ENCODE results near the gene BLOC1S3. TPM values are rescaled to one million over a fixed set of nuclear protein-coding genes. Genes with fewer than 3 reads are reported as not detected.
"Not testable (repeated sequence)": the region's sequence is repeated elsewhere in the genome, so short reads cannot be mapped to it uniquely, and the experiment has no call there.

Gene BLOC1S3
- total RNA-seq, 1 donor from 2014 or later: 10.4 TPM

GRCh38 chr19:45224645-45225044 is 46.1 kb downstream of the BLOC1S3 start:
- DNase-seq: no peak

GRCh38 chr19:45229056-45229455 is 50.5 kb downstream of the BLOC1S3 start:
- DNase-seq: not testable (repeated sequence)

Other genes with a start within 250 kb of the BLOC1S3 start
- gene APOC4, start 236.5 kb upstream of the BLOC1S3 start, total RNA-seq: not detected
- gene APOC2, start 232.7 kb upstream of the BLOC1S3 start, total RNA-seq: not detected
- 38.3 TPM for gene CLPTM1, start 223.4 kb upstream of the BLOC1S3 start, total RNA-seq
- gene RELB, start 177.3 kb upstream of the BLOC1S3 start, total RNA-seq: 9.5 TPM
- gene CLASRP, start 139.7 kb upstream of the BLOC1S3 start, total RNA-seq: 24.7 TPM
- gene ZNF296, start 102.3 kb upstream of the BLOC1S3 start, total RNA-seq: not detected
- gene GEMIN7, start 99.5 kb upstream of the BLOC1S3 start, total RNA-seq: 12.5 TPM
- gene PPP1R37, start 85.6 kb upstream of the BLOC1S3 start, total RNA-seq: 27.7 TPM
- 1.2 TPM for gene NKPD1, start 17.8 kb upstream of the BLOC1S3 start, total RNA-seq
- 8.1 TPM for gene TRAPPC6A, start 547 bp upstream of the BLOC1S3 start, total RNA-seq
- 4.0 TPM for gene EXOC3L2, start 66.6 kb downstream of the BLOC1S3 start, total RNA-seq
- gene MARK4, start 72.5 kb downstream of the BLOC1S3 start, total RNA-seq: 16.0 TPM
- 4,756 TPM for gene CKM, start 144.1 kb downstream of the BLOC1S3 start, total RNA-seq
- gene KLC3, start 162.0 kb downstream of the BLOC1S3 start, total RNA-seq: 13.7 TPM
- 6.2 TPM for gene ERCC2, start 191.8 kb downstream of the BLOC1S3 start, total RNA-seq
- gene PPP1R13L, start 226.3 kb downstream of the BLOC1S3 start, total RNA-seq: 20.5 TPM
- 6.3 TPM for gene POLR1G, start 227.9 kb downstream of the BLOC1S3 start, total RNA-seq
- gene ERCC1, start 245.1 kb downstream of the BLOC1S3 start, total RNA-seq: 89.4 TPM

Measured in tongue (tissue), 2 donors.